ENCODE measurements around the gene YBX1.

DNA sequence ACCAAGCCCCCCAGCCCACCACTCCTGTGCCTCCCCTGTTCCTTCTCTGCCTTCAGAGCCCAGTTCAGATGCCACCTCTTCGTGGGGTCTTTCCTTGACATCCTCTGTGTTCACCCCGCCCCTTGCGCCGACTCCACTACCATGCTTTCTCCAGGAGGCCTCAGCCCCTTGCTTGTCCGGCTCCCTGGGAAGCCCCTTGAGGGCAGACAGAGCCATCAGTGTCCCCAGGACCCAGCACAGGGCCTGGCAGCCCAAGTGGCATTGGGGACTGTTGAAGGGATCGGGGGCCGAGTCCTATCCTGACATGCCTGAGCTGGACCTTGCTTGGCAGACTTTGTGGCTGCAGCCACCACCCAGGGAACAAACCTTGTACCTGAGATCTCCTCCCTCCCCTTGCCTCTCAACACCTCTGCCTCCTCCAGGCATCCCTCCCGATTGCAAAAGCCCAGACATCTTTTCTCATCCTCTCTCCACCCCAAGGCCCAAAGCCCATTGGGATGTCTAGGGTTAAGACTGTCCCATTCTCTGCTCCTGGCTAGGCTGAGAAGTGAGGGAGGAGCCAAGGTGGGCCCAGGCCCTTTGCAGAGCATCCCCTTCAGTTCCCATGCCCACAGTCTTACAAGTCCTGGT, 54.5 kb downstream of the YBX1 start:
- TF ChIP-seq, protein P1, sequence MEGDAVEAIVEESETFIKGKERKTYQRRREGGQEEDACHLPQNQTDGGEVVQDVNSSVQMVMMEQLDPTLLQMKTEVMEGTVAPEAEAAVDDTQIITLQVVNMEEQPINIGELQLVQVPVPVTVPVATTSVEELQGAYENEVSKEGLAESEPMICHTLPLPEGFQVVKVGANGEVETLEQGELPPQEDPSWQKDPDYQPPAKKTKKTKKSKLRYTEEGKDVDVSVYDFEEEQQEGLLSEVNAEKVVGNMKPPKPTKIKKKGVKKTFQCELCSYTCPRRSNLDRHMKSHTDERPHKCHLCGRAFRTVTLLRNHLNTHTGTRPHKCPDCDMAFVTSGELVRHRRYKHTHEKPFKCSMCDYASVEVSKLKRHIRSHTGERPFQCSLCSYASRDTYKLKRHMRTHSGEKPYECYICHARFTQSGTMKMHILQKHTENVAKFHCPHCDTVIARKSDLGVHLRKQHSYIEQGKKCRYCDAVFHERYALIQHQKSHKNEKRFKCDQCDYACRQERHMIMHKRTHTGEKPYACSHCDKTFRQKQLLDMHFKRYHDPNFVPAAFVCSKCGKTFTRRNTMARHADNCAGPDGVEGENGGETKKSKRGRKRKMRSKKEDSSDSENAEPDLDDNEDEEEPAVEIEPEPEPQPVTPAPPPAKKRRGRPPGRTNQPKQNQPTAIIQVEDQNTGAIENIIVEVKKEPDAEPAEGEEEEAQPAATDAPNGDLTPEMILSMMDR (IDR thresholded peaks at IDR 0.05) = no peak
- no peak for TF ChIP-seq POLR2A (IDR thresholded peaks at IDR 0.05)

Data from Peyer's patch (tissue), 4 donors.